IPS-NIHi11 (cell line): ENCODE data around the gene SOX5.

ENCODE experiments used
- DNase-seq: peaks from one replicate; pipeline ENCODE4 v3.0.0; 2012; ENCODE audit warnings: mixed read lengths, low spot score

The SOX5 gene

GRCh38 chr12:23684121-23684520 lies 265.3 kb downstream of the SOX5 start:
- no peak for DNase-seq

DNA sequence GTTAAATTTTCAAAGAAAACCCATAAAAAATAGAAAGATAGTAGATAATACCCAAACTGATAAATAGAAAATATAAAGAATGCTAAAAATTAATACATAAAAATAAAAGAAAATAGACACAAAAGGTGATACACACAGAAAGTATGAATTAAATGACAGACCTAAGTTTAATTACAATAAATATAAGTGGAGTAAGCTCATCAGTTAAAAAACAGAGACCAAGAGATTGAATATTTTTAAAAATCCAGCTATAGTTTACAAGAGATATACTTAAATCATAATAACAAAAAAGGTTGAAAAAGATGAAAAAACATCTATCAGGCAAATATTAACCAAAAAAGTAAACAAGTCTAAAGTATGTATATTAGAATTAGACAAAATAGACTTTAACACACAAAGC lies 268.2 kb downstream of the SOX5 start:
- no peak for DNase-seq

- DNase-seq: no peak
These were observed 275.4 kb downstream of the SOX5 start for GRCh38 chr12:23674064-23674463.

DNA sequence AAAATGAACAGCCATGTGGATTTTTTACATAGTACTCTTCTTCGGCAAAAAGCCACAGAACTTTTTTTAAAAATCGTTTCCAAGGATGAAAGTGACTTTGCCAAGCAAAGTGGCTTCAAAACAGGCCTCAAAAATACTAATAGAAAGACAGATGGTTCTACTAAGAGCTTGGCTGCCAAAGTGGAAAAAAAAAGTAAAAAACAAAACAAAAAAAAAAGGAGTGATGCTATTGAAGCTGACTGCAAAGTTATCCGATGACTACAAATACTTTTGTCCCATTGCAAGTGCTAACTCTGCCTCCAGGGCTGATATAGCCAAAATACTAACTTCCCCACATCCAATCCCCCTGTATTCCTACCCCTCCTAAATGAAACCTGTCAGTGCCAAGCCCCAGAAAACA lies 277.6 kb downstream of the SOX5 start:
- no peak for DNase-seq

DNA sequence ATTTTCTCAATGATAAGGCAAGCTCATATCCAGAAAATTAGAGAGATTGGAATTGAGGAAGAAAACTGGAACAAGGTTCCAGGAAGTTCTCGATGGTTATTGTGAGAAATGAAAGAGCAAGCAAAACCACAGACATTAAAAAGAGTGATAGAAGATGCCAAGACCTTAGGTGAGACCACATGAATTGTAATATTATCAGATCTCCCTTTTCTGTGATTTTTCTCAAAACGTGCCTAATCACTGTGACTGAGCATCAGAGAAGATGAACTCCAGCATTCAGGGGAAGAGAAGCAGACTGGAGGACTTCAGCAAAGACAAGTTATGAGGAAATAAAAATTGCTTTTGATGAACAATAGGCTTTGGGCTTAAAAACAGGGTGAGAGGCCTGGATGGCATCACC lies 278.8 kb downstream of the SOX5 start:
- no peak for DNase-seq

DNA sequence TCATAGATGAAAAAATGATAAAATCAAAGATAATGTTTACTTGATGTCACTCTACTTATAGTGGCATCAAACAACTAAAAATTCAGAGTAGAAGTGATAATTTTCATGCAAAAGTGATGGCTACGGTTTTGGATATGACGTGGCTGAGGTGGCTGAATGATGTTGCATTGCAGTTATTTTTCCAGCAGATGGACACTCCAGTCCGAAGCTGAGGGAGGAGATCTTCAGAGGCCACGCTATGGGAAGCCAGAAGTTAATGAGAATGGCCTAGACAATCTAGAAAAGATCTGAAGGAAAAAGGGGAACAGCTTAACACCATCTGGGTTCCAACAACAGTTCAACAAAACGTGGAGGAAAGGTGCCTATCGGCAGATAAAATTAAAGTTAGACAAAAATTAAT lies 279.8 kb downstream of the SOX5 start:
- DNase-seq: no peak

GRCh38 chr12:23666866-23667265 lies 282.6 kb downstream of the SOX5 start:
- DNase-seq: peak; percentile 10

GRCh38 chr12:23662966-23663365 lies 286.5 kb downstream of the SOX5 start:
- no peak for DNase-seq

GRCh38 chr12:23659131-23659530 lies 290.3 kb downstream of the SOX5 start:
- no peak for DNase-seq

DNA sequence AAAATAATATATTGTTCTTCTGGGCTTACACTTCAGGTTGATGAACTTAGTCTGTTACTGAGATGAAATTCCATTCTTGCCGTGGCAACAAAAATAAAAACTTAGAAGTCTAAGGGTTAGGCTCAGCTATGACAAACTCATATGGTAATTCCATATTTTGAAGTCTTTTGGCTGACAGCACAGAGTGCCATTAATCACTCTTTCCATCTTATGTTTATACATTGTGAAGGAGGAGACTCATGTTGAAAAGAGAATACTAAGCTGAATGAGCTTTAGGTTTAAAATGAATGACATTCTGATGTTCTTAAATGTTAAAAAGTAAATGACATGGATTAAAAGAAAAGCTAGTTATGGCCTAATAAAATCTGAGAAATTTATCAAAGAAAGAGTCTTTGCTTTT lies 291.9 kb downstream of the SOX5 start:
- no peak for DNase-seq

- DNase-seq: no peak
These were observed 293.6 kb downstream of the SOX5 start for GRCh38 chr12:23655884-23656283.

- DNase-seq: no peak
These were observed 294.4 kb downstream of the SOX5 start for GRCh38 chr12:23655112-23655511.

GRCh38 chr12:23648546-23648945 lies 300.9 kb downstream of the SOX5 start:
- DNase-seq: no peak

GRCh38 chr12:23640754-23641153 lies 308.7 kb downstream of the SOX5 start:
- peak; percentile 41 for DNase-seq

- DNase-seq: no peak
These were observed 315.1 kb downstream of the SOX5 start for GRCh38 chr12:23634344-23634743.

DNA sequence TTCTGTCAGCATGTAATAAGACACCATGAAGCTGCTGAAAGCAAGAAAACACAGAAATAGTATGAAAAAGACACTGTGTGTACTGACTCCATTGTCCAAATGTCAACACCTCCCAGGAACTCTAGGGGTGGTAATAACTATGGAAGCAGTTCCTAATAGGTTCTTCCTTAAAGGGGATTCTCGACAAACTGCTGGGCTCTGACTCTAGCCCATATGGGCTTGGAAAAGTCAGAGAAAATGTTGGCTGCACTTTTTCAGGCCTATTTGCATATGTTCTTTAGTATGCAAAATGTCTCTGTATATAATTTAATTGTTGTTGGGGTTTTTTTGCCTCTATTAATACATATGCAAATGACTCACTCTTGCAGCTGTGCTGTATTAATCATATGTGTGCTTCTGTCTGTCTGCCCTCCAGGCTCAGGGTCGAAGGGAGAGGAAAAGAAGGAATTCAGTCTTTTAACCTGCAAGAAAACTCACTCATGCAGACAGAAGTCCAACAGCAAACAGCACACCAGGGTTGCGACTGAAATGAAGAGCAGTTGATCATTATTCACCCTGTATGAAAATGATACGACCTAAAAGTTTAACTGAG lies 317.6 kb downstream of the SOX5 start:
- DNase-seq: no peak

DNA sequence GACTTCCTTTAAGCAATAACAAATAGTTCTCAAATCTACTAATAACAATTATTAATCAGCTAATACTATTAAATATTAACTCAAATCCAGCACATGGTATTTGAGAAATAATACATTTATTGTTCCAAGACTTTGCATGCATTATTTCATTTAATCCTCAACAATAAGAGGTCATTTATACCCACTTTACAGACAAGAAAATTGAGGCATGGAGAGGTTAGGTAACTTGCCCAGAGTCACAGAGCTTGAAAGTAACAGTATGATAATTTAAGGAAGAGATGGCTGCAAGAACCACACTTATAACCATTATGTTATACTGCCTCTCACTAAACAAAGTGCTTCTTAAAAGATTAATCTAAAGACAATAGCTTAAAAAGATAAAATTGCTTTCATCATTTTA lies 318.9 kb downstream of the SOX5 start:
- DNase-seq: no peak

DNA sequence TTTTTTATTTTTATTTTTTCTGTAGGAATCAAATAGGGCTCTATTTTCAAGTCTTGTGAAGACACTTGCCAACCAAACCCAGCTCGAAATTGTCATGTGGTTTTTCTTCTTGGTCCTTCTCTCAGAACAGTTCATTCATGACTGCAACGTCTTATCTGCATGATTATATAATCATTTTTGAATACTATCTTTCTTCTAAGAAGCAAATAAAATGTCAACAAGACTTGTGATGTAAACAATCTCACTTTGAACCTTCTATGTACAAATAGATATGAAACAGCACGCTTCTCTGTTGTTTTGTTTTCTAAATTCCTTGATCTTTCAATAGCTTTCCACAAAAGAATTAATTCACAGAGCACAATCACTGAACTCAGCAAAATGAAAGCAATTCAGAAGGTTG lies 320.7 kb downstream of the SOX5 start:
- DNase-seq: no peak

- DNase-seq: no peak
These were observed 322.7 kb downstream of the SOX5 start for GRCh38 chr12:23626791-23627190.

GRCh38 chr12:23621900-23622299 lies 327.6 kb downstream of the SOX5 start:
- DNase-seq: no peak

DNA sequence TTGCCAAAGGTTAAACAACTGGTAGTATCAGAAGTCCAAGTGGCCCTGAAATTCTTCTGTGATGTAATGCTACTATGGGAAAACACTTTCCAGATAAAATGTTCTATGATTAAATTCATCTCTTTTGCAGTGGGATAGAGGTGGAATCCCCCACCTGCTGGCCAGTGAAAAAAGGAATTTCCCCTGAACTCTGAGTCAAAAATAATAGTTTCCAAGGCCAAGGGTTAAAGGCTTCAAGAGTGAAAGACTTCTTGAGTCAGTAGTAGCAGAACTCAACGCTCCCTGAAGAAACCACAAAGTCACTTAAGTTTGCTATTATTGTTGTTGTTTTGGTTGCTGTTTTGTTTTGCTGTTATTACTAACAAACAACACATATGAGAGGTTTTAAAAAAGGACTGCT lies 330.8 kb downstream of the SOX5 start:
- no peak for DNase-seq

DNA sequence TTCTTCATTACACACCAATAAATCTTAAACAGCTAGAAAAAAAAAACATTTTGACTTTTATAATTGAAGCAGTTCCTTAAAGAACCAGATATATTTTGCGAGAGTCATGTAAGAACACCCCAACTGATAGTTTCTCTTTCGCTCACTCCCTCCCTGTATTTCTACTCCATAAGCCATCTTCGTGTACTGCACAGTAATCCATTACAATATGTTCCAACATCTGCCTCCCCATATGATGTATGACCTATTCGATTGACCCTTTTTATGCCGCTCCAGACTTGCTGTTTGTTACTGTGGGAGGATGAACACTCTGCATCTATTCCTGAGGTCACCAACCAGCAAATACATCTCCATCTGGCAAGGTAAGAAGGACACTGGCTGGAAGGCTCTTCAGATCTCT lies 331.7 kb downstream of the SOX5 start:
- DNase-seq: no peak

- no peak for DNase-seq
These were observed 335.2 kb downstream of the SOX5 start for GRCh38 chr12:23614280-23614679.

DNA sequence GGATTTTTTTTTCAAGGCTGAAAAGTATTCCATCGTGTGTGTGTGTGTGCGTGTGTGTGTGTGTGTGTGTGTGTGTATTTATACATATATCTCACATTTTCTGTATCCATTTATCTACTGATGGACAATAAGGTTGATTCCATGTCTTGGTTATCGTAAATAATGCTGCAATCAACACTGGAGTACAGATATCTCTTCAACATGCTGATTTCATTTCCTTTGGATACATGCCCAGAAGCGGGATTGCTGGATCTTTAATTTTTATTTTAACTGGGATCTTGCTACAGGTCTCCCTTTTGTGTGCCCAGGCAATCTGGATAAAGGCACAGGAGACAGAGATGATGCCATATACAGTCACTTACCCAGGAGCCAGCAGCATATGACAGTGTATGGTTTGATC lies 338.1 kb downstream of the SOX5 start:
- no peak for DNase-seq

DNA sequence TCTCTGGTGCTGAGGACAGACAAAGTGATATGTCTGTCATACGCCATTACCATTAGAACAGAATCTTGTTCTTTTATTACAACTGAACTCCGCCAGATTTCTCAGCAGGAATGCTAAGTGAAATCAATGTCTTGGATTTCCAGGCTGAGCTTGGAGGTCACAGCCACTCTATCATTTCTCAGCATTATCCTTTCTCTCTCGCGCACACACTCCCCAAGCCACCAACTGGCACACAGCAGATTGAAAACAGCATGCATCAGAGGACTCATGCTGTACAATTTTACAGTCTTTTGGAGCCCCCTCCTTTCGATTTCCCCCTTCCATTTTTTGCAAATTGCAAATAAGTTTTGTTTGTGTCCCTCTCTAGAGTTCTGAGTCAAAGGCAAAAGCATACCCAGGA lies 348.6 kb downstream of the SOX5 start:
- no peak for DNase-seq
